HepG2 (cell line): ENCODE data around the gene DDIT4. TPM values are rescaled to one million over a fixed set of nuclear protein-coding genes. Genes with fewer than 3 reads are reported as not detected.

Experiments
- ATAD3A ChIP-seq: sonication (generic); formaldehyde crosslinking; IDR thresholded peaks from 2 replicates; pipeline ENCODE4 v1.4.0; 2020; ENCODE audit warnings: missing genetic modification reagents
- GATAD1 ChIP-seq: IDR thresholded peaks from 2 replicates; pipeline ENCODE4 v1.6.1; 2016; ENCODE audit warnings: missing genetic modification reagents, missing compliant biosample characterization
- HMGA1 ChIP-seq: sonication (generic); formaldehyde crosslinking; conservative IDR thresholded peaks from 2 replicates; pipeline ENCODE4 v1.4.0; 2020; ENCODE audit warnings: missing genetic modification reagents
- HNRNPLL ChIP-seq: fragments of 200-400 bp; formaldehyde crosslinking; IDR thresholded peaks from 2 replicates; pipeline ENCODE4 v1.6.1; 2017; ENCODE audit warnings: mild to moderate bottlenecking, low read depth, low read length; ENCODE audit not compliant: poor library complexity, severe bottlenecking
- KDM4B ChIP-seq: sonication (generic); formaldehyde crosslinking; IDR thresholded peaks from 2 replicates; pipeline ENCODE4 v1.4.0; 2020; ENCODE audit warnings: missing genetic modification reagents
- KLF15 ChIP-seq: sonication (generic); formaldehyde crosslinking; IDR thresholded peaks from 2 replicates; pipeline ENCODE4 v1.8.1; 2023; ENCODE audit warnings: borderline replicate concordance, mild to moderate bottlenecking, inconsistent platforms, missing genetic modification reagents, mixed read lengths
- NAIF1 ChIP-seq: sonication (generic); formaldehyde crosslinking; IDR thresholded peaks from 2 replicates; pipeline ENCODE4 v1.5.0; 2020; ENCODE audit warnings: mild to moderate bottlenecking, missing genetic modification reagents, borderline replicate concordance
- RFXANK ChIP-seq: IDR thresholded peaks from 2 replicates; pipeline ENCODE4 v1.6.1; 2016
- RXRA ChIP-seq: sonication (generic); formaldehyde crosslinking; IDR thresholded peaks from 2 replicates; pipeline ENCODE4 v1.5.1; 2020; ENCODE audit warnings: missing genetic modification reagents
- SMAD3 ChIP-seq: sonication (generic); formaldehyde crosslinking; IDR thresholded peaks from 2 replicates; pipeline ENCODE4 v1.4.0; 2020; ENCODE audit warnings: missing genetic modification reagents
- ZFY ChIP-seq: sonication (generic); formaldehyde crosslinking; IDR thresholded peaks from 2 replicates; pipeline ENCODE4 v1.4.0; 2020; ENCODE audit warnings: missing genetic modification reagents
- ZNF34 ChIP-seq: sonication (generic); formaldehyde crosslinking; IDR thresholded peaks from 2 replicates; pipeline ENCODE4 v1.4.0; 2020; ENCODE audit warnings: mild to moderate bottlenecking, missing genetic modification reagents, borderline replicate concordance
- ZNF441 ChIP-seq: sonication (generic); formaldehyde crosslinking; IDR thresholded peaks from 2 replicates; pipeline ENCODE4 v1.7.0; 2021; ENCODE audit warnings: missing genetic modification reagents, borderline replicate concordance
- ZNF577 ChIP-seq: sonication (generic); formaldehyde crosslinking; IDR thresholded peaks from 2 replicates; pipeline ENCODE4 v1.4.0; 2020; ENCODE audit warnings: mild to moderate bottlenecking, low read depth, missing genetic modification reagents, borderline replicate concordance
- ZNF597 ChIP-seq: sonication (generic); formaldehyde crosslinking; IDR thresholded peaks from 2 replicates; pipeline ENCODE4 v1.5.0; 2020; ENCODE audit warnings: missing genetic modification reagents
- ZNF709 ChIP-seq: sonication (generic); formaldehyde crosslinking; IDR thresholded peaks from 2 replicates; pipeline ENCODE4 v1.5.0; 2020; ENCODE audit warnings: mild to moderate bottlenecking, missing genetic modification reagents
- polyA plus RNA-seq, 8 experiments: library from polyadenylated mRNA; depleted of rRNA in 3 of 8; stranded (reverse) in 7 of 8; unstranded in 1 of 8; fragments of >200 nt; fragmentation: Illumina TruSeq in 4 of 8; extraction: Trizol in 4 of 8; gene quantifications; 2 replicates each; pipeline versions ENCODE4 v1.2.1 to v1.2.3, GENCODE V29; 2011 to 2016; ENCODE audit warnings: low read depth in 4 of 8, missing spikeins in 1 of 8, mixed read lengths in 1 of 8; ENCODE audit not compliant: insufficient read depth in 1 of 8
- total RNA-seq, 5 experiments: library from RNA; depleted of rRNA; stranded (reverse); fragments of >200 nt; fragmentation: Illumina TruSeq; extraction: Trizol; gene quantifications; 2 replicates each; pipeline ENCODE4 v1.2.3, GENCODE V29; 2016; ENCODE audit warnings: low read depth in 1 of 5
- TF ChIP-seq, protein P1 (sequence below): IDR thresholded peaks from 2 replicates; pipeline ENCODE4 v1.4.0; 2020; ENCODE audit warnings: mild to moderate bottlenecking, missing genetic modification reagents
- TF ChIP-seq, protein P2 (sequence below): sonication (generic); formaldehyde crosslinking; IDR thresholded peaks from 2 replicates; pipeline ENCODE4 v1.4.0; 2020; ENCODE audit warnings: missing genetic modification reagents
- TF ChIP-seq, protein P3 (sequence below): sonication (generic); formaldehyde crosslinking; IDR thresholded peaks from 2 replicates; pipeline ENCODE4 v1.8.1; 2023; ENCODE audit warnings: mild to moderate bottlenecking, missing genetic modification reagents

DDIT4 gene
- total and polyA plus RNA-seq, 2 of the 13 experiments (the other 11 are each of a cell fraction or from before 2014, with no cell fraction given), result 35.6 to 40.7 TPM

- TF ChIP-seq ZNF597 (no peak; the same call in 1 of the 2 replicates), KLF15 (peak; percentile 37), HNRNPLL (peak; percentile 79), KDM4B (CRISPR knock-in tag) (peak; percentile 84; the same call in 1 of the 2 replicates), NAIF1 (no peak; the same call in 1 of the 2 replicates), HMGA1 (no peak), ZFY (CRISPR knock-in tag) (peak; percentile 84), RXRA (CRISPR knock-in tag) (peak; percentile 70), ZNF709 (CRISPR knock-in tag) (peak; percentile 53; the same call in 1 of the 2 replicates), SMAD3 (CRISPR knock-in tag) (0 out of 2 replicates have a peak, but pooled peaks have one; percentile 73), GATAD1 (CRISPR knock-in tag) (peak; percentile 74), ZNF577 (no peak), ZNF441 (CRISPR knock-in tag) (peak; percentile 85), ZNF34 (no peak; the same call in 1 of the 2 replicates), RFXANK (CRISPR knock-in tag) (peak; percentile 96), ATAD3A (CRISPR knock-in tag) (peak; percentile 50; the same call in 1 of the 2 replicates)
- TF ChIP-seq, protein P1, sequence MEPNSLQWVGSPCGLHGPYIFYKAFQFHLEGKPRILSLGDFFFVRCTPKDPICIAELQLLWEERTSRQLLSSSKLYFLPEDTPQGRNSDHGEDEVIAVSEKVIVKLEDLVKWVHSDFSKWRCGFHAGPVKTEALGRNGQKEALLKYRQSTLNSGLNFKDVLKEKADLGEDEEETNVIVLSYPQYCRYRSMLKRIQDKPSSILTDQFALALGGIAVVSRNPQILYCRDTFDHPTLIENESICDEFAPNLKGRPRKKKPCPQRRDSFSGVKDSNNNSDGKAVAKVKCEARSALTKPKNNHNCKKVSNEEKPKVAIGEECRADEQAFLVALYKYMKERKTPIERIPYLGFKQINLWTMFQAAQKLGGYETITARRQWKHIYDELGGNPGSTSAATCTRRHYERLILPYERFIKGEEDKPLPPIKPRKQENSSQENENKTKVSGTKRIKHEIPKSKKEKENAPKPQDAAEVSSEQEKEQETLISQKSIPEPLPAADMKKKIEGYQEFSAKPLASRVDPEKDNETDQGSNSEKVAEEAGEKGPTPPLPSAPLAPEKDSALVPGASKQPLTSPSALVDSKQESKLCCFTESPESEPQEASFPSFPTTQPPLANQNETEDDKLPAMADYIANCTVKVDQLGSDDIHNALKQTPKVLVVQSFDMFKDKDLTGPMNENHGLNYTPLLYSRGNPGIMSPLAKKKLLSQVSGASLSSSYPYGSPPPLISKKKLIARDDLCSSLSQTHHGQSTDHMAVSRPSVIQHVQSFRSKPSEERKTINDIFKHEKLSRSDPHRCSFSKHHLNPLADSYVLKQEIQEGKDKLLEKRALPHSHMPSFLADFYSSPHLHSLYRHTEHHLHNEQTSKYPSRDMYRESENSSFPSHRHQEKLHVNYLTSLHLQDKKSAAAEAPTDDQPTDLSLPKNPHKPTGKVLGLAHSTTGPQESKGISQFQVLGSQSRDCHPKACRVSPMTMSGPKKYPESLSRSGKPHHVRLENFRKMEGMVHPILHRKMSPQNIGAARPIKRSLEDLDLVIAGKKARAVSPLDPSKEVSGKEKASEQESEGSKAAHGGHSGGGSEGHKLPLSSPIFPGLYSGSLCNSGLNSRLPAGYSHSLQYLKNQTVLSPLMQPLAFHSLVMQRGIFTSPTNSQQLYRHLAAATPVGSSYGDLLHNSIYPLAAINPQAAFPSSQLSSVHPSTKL (CRISPR knock-in tag), result peak; percentile 7; the same call in 1 of the 2 replicates
- TF ChIP-seq, protein P2, sequence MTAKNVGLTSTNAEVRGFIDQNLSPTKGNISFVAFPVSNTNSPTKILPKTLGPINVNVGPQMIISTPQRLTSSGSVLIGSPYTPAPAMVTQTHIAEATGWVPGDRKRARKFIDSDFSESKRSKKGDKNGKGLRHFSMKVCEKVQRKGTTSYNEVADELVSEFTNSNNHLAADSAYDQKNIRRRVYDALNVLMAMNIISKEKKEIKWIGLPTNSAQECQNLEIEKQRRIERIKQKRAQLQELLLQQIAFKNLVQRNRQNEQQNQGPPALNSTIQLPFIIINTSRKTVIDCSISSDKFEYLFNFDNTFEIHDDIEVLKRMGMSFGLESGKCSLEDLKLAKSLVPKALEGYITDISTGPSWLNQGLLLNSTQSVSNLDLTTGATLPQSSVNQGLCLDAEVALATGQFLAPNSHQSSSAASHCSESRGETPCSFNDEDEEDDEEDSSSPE (CRISPR knock-in tag), result peak; percentile 68; the same call in 1 of the 2 replicates
- TF ChIP-seq, protein P3, sequence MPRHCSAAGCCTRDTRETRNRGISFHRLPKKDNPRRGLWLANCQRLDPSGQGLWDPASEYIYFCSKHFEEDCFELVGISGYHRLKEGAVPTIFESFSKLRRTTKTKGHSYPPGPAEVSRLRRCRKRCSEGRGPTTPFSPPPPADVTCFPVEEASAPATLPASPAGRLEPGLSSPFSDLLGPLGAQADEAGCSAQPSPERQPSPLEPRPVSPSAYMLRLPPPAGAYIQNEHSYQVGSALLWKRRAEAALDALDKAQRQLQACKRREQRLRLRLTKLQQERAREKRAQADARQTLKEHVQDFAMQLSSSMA (CRISPR knock-in tag), result peak; percentile 92; the same call in 1 of the 2 replicates
These were observed at the start of gene DDIT4 (continued) for GRCh38 chr10:72273410-72274212.
